Effector CD8-positive, alpha-beta T cell (primary cell): ENCODE data around the gene SMTN.
"Not testable (repeated sequence)": the region's sequence is repeated elsewhere in the genome, so short reads cannot be mapped to it uniquely, and the experiment has no call there.

Experiments used
- DNase-seq: peaks from one replicate; lab custom pipeline; 2025; lab: John Stamatoyannopoulos, UW

SMTN gene

DNA sequence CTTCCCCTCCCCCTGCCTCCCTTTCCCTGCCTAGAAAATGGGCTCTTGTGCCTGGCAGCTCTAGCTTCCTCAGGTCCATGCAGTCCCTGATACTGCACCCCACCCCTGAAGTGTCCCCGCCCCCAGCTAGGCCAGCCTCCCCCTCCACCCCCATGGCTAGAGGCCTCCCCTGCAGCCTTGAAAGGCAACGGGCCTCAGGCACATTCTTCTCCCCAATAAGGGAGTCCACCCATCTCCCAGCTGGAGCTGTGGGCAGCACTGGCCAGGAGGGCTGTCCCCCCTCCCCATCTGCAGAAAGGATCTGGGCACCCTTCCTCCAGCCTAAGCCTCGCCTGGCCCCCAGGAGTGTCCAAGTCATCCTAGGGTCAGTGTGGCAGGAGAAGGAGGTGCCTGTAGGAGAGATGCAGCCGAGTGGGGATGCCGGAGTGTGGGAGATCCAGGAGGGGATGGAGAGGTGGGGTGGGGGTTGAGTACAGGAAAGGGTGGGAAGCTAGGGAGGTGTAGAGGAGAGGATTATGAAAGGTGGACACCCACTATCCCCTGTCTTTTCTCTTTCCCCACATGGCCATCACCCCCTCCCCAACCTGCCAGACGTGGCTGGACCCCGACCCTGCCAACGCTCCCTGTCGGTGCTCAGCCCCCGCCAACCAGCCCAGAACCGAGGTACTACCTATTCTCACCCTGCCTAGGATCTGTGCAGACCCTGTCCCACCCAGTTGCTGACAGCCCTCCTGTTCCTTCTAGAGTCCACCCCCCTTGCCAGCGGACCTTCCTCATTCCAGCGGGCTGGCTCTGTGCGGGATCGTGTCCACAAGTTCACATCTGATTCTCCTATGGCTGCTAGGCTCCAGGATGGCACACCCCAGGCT lies 9.3 kb downstream of the SMTN start:
- DNase-seq, result no peak

DNA sequence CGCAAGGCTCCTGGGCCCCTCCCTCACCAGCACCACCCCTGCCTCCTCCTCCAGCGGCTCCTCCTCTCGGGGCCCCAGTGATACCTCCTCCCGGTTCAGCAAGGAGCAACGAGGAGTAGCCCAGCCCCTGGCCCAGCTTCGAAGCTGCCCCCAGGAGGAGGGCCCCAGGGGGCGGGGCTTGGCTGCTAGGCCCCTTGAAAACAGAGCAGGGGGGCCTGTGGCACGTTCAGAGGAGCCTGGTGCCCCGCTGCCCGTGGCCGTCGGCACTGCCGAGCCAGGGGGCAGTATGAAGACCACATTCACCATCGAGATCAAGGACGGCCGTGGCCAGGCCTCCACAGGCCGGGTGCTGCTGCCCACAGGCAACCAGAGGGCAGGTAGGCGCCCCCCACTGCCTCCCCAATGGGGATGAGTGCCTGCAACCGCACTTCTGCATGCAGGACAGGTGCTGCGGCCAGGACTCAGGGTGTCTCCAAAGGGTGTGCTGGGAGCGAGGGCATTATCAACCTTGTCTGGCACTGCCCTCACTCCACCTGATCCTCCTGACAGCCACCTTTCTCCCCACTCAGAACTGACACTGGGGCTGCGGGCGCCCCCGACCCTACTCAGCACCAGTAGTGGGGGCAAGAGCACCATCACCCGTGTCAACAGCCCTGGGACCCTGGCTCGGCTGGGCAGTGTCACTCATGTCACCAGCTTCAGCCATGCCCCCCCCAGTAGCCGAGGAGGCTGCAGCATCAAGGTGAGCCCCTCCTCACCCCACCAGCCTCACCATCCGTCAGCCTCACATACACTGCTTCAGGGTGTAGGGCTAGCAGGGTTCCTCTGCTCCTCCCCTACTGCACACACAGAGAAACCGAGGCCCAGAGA lies 10.2 kb downstream of the SMTN start:
- no peak for DNase-seq

DNA sequence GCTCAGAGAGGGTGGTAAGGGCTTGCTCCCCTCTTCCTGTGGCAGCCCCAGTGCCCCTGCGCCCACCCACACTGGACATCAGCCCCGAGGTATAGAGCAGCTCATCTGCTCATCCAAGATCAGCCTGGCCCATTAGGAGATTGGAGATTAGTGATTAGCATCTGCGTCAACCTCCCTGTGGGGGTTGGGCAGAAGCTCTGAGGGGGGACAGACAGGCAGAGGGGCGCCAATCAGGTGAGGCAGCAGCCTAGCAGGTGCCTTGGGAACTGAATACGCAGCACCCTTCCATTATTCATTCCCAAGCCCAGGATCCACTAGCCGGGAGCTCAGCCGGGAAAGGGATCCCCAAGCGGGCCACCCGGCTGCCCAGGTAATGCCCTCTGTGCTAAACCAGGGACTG lies 11.0 kb downstream of the SMTN start:
- no peak for DNase-seq

DNA sequence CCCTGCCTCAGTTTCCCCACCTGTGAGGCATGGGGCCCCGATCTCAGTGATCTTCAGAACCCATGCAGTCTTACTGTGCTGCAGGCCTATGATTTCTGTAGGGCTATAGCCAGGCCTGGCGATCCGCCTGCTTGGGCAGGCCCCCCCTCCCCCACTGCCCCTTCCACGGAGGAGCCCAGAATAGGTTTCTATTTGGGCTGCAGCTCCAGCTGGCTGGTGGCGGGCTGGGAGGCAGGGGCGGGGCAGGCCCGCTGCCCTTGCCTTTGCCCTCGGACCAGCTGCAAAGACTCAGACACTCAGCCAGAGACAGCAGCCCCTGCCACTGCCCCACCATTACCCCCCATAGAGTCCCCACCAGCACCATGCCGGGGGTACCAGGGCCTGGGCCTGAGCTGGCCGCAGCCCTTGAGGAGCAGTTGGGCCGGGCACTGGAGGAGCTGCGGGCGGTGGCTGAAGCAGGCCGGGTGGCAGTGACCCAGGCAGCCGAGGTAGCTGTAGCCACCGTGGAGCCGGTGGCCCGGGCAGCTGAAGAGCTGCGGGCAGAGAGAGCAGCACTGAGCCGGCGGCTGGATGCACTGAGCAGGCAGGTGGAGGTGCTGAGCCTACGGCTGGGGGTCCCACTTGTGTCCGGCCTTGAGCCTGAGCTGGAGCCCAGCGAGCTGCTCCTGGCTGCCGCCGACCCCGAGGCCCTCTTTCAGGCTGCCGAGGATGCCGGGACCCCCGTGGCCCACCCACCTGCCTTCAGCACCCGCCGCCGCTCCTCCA lies 12.2 kb downstream of the SMTN start:
- no peak for DNase-seq

DNA sequence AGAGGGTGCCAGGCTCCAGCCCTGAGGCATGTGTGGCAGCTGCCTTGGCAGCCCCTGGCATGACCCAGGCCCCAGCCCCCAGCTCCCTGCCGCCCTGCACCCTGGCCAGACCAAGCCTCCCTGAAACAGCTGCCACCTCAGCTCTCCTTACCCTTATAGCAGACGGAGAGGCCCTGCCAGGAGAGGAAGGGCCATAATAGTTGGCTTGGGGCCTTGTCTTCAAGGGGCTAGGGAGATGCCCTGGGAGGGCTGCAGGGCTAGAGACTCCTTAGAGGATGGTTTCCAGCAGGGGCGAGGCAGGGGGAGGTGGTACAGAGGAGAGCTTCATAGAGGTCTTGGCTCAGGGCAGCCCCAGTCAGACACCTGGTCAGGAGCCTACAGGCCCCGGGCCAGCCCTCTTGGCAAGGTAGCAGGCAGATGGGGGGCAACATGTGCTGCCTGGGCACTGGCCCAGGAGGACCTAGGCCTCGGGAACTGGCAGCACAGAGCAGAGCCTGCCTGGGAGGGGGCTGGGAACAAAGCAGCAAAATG lies 13.0 kb downstream of the SMTN start:
- no peak for DNase-seq

DNA sequence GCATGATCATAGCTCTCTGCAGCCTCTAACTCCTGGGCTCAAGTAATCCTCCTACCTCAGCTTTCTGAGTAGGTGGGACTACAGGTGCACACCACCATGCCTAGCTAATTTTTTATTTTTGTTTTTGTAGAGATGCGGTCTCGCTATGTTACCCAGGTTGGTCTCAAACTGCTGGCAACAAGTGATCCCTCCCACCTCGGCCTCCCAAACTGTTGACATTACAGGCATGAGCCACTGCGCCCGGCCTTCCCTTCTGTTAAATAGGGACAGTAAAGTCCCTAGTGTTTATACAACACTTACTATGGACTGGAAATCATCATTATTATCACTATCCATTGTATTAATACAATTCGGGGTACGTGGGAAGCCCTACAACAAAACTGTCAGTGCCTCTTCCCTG lies 13.6 kb downstream of the SMTN start:
- DNase-seq, result no peak

DNA sequence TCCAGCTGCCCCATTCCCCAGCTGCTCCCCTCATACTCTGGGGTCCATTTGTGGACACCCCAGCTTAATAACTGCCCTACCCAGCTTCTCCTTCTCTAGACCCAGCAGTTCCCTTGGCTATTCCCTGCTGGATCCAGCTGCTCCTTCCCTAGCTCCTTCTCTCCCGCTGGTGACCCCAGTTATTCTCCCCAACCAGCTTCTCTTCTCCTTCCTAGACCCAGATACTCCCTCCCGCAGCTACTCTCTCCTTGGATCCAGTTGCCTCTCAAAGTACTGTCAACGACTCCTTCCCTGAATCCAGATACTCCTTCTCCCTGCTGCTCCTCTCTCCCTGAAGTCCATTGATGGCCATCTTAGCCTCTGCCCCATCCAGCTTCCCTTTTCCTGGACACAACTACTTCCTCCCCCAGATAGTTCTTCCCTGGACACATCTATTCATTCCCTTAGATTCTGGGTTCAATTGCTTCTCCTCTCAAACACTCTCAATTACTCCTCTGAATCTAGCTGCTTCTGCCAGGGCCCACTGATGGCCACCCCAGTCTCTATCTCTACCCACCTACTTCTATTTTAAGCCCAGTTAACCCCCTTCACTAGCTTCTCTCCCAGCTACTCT lies 14.6 kb downstream of the SMTN start:
- no peak for DNase-seq

DNA sequence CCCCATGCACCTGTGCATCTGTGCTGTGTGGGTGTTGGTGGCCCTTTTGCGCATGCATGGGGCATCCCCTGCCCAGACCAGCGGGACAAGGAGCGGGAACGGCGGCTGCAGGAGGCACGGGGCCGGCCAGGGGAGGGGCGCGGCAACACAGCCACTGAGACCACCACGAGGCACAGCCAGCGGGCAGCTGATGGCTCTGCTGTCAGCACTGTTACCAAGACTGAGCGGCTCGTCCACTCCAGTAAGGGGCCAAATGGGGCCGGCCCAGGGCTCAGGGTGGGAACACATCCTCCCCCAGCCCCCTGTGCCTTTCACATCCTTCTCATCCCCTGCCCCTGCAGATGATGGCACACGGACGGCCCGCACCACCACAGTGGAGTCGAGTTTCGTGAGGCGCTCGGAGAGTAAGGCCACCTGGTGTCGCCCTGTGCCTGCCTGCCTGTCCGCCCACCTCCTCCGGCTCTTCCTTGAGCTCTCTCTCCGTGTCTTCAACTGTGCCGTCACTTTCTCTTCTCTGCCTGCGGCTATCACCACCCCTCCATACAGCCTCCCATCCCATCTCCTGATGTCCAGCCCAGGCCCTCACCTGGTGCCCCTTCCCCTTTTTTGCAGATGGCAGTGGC lies 15.7 kb downstream of the SMTN start:
- DNase-seq, result no peak

DNA sequence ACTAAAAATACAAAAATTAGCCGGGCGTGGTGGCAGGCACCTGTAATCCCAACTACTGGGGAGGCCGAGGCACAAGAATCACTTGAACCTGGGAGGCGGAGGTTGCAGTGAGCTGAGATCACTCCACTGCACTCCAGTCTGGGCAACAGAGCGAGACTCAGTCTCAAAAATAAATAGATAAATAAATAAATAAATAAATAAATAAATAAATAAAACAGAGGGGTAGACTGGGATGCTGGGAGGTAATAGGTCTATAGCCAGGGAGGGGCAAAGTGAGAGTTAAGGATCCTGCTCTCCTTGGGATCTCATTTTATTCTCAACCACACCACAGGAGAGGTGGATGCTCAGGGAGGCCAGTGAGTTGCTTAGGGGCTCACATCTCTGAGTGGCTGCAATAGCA lies 16.4 kb downstream of the SMTN start:
- DNase-seq, result not testable (repeated sequence)

DNA sequence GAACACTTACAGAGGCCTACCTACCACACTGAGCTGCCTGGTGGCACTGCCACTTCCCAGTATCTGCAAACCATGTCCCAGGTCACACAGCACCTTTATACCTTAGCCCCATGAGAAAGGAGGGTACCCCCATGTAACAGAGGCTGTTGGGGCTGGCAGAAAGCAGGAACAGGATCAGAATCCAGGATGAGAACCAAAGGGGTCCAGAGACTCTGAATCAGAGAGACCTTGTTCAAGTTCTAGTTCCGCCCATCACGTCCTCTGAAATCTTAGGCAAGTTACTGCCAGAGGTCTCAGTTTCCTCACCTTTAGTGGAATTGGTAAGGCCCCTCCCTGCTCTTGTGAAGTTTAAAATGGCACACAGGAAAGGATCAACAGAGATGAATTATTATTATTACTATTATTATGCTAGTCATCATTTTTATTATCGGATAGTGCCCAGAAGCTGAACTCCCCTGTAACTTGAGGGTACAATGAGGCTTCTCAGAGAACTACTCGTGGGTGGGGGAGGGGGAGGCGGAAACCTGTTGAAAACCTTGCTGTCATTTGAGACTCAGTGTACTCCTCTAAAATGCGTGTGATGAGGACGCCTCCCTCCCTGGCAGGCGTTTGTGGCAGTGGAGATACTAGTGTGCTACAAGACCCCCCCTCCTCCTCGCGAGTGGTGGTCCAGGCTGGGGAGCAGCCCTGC lies 17.0 kb downstream of the SMTN start:
- DNase-seq, result no peak

DNA sequence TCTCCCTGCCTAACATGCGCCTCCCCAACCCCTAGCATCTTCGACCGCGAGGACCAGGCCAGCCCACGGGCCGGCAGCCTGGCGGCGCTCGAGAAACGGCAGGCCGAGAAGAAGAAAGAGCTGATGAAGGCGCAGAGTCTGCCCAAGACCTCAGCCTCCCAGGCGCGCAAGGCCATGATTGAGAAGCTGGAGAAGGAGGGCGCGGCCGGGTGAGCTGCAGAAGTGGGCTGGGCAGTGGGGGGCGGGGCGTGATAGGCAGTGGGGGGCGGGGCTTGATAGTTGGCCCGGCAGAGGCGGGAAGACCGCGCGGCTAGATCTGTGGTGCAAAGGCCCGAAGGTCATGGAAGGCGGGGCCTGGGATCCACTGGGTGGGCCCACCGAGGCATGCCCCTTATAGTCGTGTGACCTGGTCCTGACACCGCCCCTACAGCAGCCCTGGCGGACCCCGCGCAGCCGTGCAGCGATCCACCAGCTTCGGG lies 17.6 kb downstream of the SMTN start:
- no peak for DNase-seq

DNA sequence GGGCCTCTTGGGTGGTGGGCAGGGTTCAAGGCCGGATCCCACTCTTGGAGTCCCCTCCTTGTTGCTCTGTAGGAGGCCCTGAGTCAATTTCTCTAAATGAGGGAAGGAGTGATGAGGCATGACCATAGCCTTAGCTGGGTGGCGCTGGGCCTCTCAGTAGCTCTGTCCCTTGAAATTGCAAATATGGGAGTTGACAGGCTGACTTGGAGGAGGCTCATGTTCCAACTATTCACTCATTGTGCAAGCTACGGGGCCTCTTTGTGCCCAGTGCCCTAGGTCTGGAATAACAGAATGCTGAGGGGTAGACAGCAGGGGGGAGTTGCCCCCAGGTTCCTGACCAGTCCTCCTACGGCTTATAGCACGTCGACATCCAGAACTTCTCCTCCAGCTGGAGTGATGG lies 18.3 kb downstream of the SMTN start:
- DNase-seq, result no peak

DNA sequence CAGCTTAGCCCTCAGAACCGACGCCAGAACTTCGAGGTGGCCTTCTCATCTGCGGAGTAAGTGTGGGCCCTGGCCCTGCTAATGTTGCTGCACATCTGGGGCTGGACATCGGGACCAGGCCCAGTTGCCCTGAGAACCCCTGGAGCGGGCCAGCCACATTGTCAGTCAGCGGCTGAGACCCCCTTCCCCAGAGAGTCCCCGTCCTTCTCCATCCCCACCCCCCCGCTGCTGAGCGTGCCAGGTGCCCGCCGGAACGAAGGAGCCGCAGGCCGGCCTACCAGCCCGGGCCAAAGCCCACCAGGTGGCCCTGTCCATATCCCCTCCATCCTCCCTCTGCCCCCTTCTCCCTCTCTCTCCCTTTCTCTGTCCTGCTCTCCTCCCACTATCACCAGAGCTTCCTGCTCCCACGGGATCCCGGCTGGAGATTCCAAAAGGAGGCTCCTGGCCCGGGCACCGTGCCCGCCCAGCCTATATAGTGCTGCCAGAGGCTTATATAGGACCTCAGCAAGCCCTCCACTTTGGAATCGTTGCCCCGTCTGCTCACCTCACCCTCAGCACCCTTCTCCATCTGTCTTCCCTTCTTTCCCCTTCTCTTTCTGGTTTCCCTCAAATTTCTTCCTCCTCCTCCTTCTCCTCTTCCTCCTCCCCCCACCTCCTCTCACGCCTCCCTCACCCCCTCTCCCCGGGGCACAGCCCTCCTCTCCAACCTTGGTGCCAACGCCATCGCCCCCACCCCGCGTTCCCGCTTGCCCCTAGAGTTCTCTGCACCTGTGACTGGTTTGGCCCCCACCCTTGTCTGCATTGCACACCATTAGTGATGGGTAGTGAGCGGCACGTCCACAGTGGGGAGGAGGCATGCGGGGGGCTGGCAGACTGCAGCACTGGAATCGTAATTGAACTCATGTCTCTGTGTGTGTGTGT lies 19.0 kb downstream of the SMTN start:
- no peak for DNase-seq

DNA sequence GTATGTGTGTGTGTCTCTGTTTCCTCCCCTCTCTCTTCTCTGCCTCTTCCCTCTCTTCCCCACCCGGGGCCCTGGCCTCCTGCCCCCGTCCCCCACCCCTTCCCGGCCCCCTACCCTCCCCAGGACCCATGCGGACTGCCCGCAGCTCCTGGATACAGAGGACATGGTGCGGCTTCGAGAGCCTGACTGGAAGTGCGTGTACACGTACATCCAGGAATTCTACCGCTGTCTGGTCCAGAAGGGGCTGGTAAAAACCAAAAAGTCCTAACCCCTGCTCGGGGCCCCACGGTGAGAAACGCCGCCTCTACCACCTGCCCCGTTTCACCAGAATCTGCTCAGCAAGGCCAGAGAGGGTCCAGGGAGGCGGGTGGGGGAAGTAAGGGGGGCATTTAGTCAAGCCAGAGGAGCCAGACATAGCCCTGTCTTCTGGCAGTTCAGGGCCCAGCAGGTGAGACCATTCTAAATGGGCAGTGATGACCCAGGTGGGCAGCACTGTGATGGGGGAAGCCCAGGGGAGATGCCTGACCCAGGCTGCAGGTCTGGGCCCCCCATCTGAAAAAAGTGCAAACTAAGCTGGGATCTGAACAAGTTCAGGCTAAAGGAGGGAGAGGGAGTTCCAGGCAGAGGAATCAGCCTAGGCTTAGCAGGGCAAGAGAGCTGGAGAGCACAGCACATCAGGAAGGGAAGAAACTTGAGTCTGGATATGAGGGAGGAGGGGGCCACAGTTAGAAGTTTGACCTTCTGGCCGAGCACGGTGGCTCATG lies 19.8 kb downstream of the SMTN start:
- DNase-seq, result no peak

DNA sequence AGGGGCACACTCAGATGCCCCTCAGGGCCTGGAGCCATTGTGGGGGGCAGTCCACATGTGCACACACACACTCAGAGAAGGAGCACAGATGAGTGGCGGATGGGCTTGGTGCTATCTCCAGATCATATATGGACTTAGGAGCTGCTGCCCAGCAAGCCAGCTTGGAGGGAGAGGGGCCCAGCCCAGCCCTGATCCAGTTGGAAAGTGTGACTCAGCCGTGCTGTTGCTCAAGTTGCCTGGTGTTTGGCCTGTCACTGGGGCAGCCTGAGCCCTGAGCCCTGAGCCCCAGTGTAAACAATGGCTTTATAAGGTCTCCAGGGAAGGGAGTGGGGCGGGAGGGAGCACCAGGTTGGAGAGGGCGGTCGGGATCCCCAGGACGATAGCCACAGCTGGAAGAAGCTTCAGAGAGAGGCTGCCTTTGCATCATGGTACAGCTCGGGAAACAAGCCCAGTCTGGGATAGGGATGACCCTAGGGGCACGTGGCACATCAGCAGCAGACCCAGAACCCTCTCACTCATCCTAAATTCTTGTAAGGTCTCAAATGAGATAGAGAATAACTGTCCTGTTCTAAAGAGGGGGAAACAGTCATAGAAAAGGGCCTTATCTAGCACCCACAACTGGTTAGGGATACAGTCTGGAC lies 21.4 kb downstream of the SMTN start:
- DNase-seq, result no peak

DNA sequence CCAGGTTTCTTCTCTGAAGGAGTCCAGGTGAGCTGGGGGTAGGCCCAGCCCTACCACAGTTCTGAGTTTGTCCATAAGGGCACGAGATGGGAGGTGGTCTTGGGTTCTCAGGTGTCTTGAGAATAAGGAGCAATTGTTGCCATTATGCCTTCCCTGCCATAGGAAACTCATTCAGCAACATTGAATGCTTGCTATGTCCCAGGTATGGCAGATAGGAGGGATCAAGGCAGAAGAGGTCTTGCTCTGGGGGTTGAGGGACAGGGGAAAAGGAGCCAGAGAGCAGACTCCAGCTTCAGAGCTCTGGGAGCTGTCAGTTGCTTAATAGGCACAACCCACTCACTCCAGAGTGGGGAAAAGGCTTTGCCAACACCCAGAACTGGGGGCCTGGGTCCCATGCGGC lies 22.0 kb downstream of the SMTN start:
- DNase-seq, result no peak

DNA sequence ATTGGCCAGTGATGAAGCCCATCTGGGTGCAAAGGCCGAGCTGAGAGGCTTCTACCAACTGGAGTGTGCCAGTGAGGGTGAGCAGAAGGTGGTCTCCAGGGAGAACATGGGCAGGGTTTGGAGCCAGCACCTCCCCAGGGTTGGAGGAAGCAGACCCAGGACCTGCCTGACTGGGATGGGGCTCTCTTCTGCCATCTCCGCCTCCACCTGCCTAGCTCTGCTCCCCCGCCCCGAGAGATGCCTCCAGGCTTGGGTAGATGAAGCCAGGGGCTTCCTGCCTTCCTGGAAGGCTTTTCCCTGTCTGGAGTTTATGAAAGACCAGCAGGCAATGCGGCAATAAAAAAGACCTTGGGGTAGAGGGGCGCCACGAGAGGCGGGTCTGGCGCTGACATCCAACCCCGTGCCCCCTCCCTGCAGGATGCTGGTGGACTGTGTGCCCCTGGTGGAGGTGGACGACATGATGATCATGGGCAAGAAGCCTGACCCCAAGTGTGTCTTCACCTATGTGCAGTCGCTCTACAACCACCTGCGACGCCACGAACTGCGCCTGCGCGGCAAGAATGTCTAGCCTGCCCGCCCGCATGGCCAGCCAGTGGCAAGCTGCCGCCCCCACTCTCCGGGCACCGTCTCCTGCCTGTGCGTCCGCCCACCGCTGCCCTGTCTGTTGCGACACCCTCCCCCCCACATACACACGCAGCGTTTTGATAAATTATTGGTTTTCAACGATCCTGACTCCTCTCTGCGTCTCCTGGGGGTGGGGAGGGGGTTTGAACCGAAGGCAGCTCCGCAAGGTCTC lies 23.0 kb downstream of the SMTN start:
- no peak for DNase-seq
